IgD-negative memory B cell (primary cell): ENCODE measurements around the gene SCMH1. TPM values are rescaled to one million over a fixed set of nuclear protein-coding genes. Genes with fewer than 3 reads are reported as not detected.

Source experiments
- H3K27ac Mint-ChIP-seq, 3 donors: one replicate each; pipeline ENCODE4 v1.8.0; 2020 to 2022; ENCODE audit warnings: mild to moderate bottlenecking in 3 of 3, mixed read lengths in 3 of 3, moderate library complexity in 1 of 3
- H3K27me3 Mint-ChIP-seq: one replicate; pipeline ENCODE4 v1.8.0; 2021; ENCODE audit warnings: mixed read lengths
- H3K36me3 Mint-ChIP-seq: one replicate; pipeline ENCODE4 v1.8.0; 2020; ENCODE audit warnings: mild to moderate bottlenecking, mixed read lengths
- H3K4me1 Mint-ChIP-seq, 3 donors: one replicate each; pipeline ENCODE4 v1.8.0; 2020 to 2022; ENCODE audit warnings: mixed read lengths in 3 of 3, mild to moderate bottlenecking in 1 of 3
- H3K4me3 Mint-ChIP-seq, 4 donors: one replicate each; pipeline ENCODE4 v1.8.0; 2020 to 2022; ENCODE audit warnings: mild to moderate bottlenecking in 4 of 4, mixed read lengths in 4 of 4, moderate library complexity in 3 of 4
- H3K9me3 Mint-ChIP-seq, 3 donors: one replicate each; pipeline ENCODE4 v1.8.0; 2020 to 2021; ENCODE audit warnings: mixed read lengths in 3 of 3, mild to moderate bottlenecking in 1 of 3
- polyA plus RNA-seq: library from polyadenylated mRNA; unstranded; fragments of 300-500 nt; fragmentation: Illumina TruSeq; gene quantifications from one replicate; pipeline ENCODE4 v1.2.3, GENCODE V29; 2021

The SCMH1 gene
- polyA plus RNA-seq: 12.3 TPM

DNA sequence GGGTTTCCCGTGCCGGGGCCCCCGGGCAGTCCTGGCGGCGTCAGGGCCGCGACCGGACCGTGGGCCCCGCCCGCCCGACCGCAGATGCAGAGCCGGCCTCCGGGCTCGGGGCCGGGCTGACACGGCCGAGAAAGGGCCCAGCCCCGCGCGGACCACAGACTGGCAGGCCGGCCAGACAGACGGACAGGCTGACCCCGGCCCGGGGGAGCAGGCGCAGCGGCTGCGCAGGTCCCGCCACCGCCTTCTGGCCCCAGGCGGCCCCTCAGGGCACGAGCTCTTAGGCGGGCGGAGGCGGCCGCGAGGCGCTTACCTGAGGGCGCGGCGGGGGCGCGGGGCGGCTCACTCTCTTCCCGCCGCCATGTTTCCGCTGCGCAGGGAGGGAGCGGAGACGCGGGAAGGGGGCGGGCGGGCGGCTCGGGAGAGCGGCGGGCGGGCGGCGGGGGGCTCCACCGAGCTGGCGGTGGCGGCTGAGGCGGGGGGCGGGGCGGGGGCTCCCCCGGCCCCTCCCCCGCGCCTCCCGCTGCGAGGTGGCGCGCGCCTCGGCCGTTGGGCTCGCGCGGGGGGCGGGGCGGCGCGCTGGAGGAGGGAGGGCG, at the start of gene SCMH1:
Gene SCMH1, minus strand, starts transcription at position 558 of the 593 bp plus-strand sequence. CDS start 56,173 bp downstream, outside the sequence.
- H3K27ac Mint-ChIP-seq: peak within 1 kb of the TSS; percentile 41 to 95 (median 69)
- H3K27me3 Mint-ChIP-seq: no peaks in the 10 kb centered on the region
- H3K4me1 Mint-ChIP-seq: peaks cover 4 to 19% (median 12%) of the 10 kb centered on the region in 3 donors
- peaks cover 2% of the 10 kb centered on the region for H3K36me3 Mint-ChIP-seq
- no peaks in the 10 kb centered on the region for H3K9me3 Mint-ChIP-seq
- H3K4me3 Mint-ChIP-seq: peak within 1 kb of the TSS; percentile 88 to 97 (median 92)

GRCh38 chr1:41291195-41291594, 49.1 kb upstream of the SCMH1 start:
- H3K4me1 Mint-ChIP-seq: no peaks in the 10 kb centered on the region
- no peak overlapping the region for H3K4me3 Mint-ChIP-seq
- no peaks in the 10 kb centered on the region for H3K9me3 Mint-ChIP-seq
- H3K27ac Mint-ChIP-seq: no peak overlapping the region
- peaks cover 29% of the 10 kb centered on the region for H3K27me3 Mint-ChIP-seq
- peaks cover 1% of the 10 kb centered on the region for H3K36me3 Mint-ChIP-seq

GRCh38 chr1:41289196-41289595, 47.1 kb upstream of the SCMH1 start:
- Mint-ChIP-seq H3K4me1 (no peaks in the 10 kb centered on the region), H3K27me3 (peaks cover 31% of the 10 kb centered on the region), H3K27ac (no peak overlapping the region), H3K4me3 (no peak overlapping the region), H3K9me3 (no peaks in the 10 kb centered on the region), H3K36me3 (peaks cover 1% of the 10 kb centered on the region)

- Mint-ChIP-seq H3K4me3 (no peak overlapping the region), H3K27ac (no peak overlapping the region), H3K36me3 (peaks cover 1% of the 10 kb centered on the region), H3K27me3 (peaks cover 42% of the 10 kb centered on the region), H3K4me1 (no peaks in the 10 kb centered on the region), H3K9me3 (no peaks in the 10 kb centered on the region)
Measured at GRCh38 chr1:41286992-41287391, 44.9 kb upstream of the SCMH1 start.

GRCh38 chr1:41286486-41286885, 44.4 kb upstream of the SCMH1 start:
- Mint-ChIP-seq H3K27ac (no peak overlapping the region), H3K9me3 (no peaks in the 10 kb centered on the region), H3K36me3 (peaks cover 1% of the 10 kb centered on the region)

GRCh38 chr1:41285818-41286217, 43.7 kb upstream of the SCMH1 start:
- Mint-ChIP-seq H3K9me3 (no peaks in the 10 kb centered on the region), H3K27me3 (peaks cover 37% of the 10 kb centered on the region), H3K36me3 (no peaks in the 10 kb centered on the region), H3K4me3 (no peak overlapping the region), H3K4me1 (no peaks in the 10 kb centered on the region), H3K27ac (no peak overlapping the region)

More at GRCh38 chr1:41286486-41286885, 44.4 kb upstream of the SCMH1 start:
- Mint-ChIP-seq H3K27me3 (peaks cover 41% of the 10 kb centered on the region), H3K4me1 (no peaks in the 10 kb centered on the region), H3K4me3 (no peak overlapping the region)

GRCh38 chr1:41284121-41284520, 42.0 kb upstream of the SCMH1 start:
- peaks cover 30% of the 10 kb centered on the region for H3K27me3 Mint-ChIP-seq

GRCh38 chr1:41282679-41283317, 40.7 kb upstream of the SCMH1 start:
- H3K27me3 Mint-ChIP-seq: peaks cover 33% of the 10 kb centered on the region
- H3K4me3 Mint-ChIP-seq: no peak overlapping the region
- no peaks in the 10 kb centered on the region for H3K9me3 Mint-ChIP-seq
- H3K36me3 Mint-ChIP-seq: no peaks in the 10 kb centered on the region
- no peak overlapping the region for H3K27ac Mint-ChIP-seq
- H3K4me1 Mint-ChIP-seq: no peaks in the 10 kb centered on the region

More at GRCh38 chr1:41284121-41284520, 42.0 kb upstream of the SCMH1 start:
- H3K9me3 Mint-ChIP-seq: no peaks in the 10 kb centered on the region
- H3K36me3 Mint-ChIP-seq: no peaks in the 10 kb centered on the region
- no peak overlapping the region for H3K27ac Mint-ChIP-seq
- no peak overlapping the region for H3K4me3 Mint-ChIP-seq
- no peaks in the 10 kb centered on the region for H3K4me1 Mint-ChIP-seq

- Mint-ChIP-seq H3K4me3 (no peak overlapping the region), H3K4me1 (no peaks in the 10 kb centered on the region), H3K27ac (no peak overlapping the region), H3K36me3 (no peaks in the 10 kb centered on the region), H3K9me3 (no peaks in the 10 kb centered on the region), H3K27me3 (peaks cover 30% of the 10 kb centered on the region)
Measured at GRCh38 chr1:41281334-41281733, 39.2 kb upstream of the SCMH1 start.

DNA sequence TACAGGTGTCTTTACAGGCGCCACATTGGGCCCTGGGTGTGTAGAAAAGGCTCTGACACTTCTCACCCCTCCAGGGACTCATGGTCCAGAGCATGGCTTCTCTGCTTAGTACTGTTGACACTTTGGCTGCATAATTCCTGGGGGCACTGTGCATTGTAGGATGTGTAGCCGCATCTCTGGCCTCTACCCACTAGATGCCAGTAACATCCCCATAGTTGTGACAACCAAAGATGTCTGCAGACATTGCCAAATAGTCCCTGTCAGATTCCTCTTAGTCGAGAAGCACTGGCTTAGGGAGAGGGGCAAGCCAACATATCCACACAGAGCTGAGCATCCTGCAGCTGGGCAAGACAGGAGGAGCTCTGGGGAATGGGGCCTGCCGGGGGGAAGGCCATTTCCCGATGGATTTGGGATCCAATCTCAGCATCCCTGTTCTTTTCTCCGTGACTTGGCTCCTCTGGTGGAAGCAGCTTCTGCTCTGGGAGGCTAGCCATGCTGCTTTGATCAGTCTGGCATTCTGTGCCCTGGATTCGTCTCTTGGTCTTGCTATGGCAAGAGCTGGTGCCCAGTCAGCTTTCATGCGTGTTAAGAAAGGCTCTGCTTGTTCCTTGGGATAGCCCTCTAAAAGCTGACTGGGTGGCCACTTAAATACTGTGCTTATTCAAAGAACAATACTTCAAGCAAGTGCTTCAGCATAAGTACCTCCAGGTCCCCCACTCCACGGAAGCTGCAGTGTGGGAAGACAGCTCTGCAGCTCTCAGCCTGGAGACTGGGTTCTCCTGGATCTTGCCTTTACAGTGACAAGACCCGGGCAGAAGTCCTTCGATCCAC, 38.3 kb upstream of the SCMH1 start:
- no peaks in the 10 kb centered on the region for H3K9me3 Mint-ChIP-seq
- peaks cover 28% of the 10 kb centered on the region for H3K27me3 Mint-ChIP-seq
- H3K36me3 Mint-ChIP-seq: no peaks in the 10 kb centered on the region
- no peak overlapping the region for H3K27ac Mint-ChIP-seq
- H3K4me3 Mint-ChIP-seq: no peak overlapping the region
- H3K4me1 Mint-ChIP-seq: no peaks in the 10 kb centered on the region

DNA sequence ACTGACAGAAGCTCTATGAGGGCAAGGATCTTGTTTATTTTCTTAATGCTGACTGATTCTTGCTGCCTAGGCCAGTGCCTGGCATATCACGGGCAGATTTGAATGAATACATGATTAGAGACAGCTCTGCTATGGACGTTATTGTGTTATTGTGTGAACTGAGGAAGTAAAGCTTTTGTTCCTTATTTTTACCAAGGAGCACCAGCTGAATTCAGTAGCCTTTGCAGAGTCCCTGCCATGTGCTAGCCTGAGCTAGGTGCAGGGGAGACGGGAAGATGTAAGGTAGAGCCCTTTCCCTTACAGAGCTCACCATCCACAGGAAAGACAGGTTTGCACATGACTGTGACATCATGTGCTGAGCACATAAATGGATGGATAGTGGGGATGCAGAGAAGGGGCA, 36.0 kb upstream of the SCMH1 start:
- no peak overlapping the region for H3K4me3 Mint-ChIP-seq
- H3K36me3 Mint-ChIP-seq: no peaks in the 10 kb centered on the region
- H3K4me1 Mint-ChIP-seq: no peaks in the 10 kb centered on the region
- no peak overlapping the region for H3K27ac Mint-ChIP-seq
- no peaks in the 10 kb centered on the region for H3K9me3 Mint-ChIP-seq
- H3K27me3 Mint-ChIP-seq: peaks cover 27% of the 10 kb centered on the region

GRCh38 chr1:41277371-41277975, 35.4 kb upstream of the SCMH1 start:
- no peaks in the 10 kb centered on the region for H3K9me3 Mint-ChIP-seq
- H3K4me1 Mint-ChIP-seq: no peaks in the 10 kb centered on the region
- peaks cover 21% of the 10 kb centered on the region for H3K27me3 Mint-ChIP-seq
- H3K36me3 Mint-ChIP-seq: no peaks in the 10 kb centered on the region
- no peak overlapping the region for H3K27ac Mint-ChIP-seq
- no peak overlapping the region for H3K4me3 Mint-ChIP-seq

GRCh38 chr1:41275831-41276230, 33.7 kb upstream of the SCMH1 start:
- peaks cover 2% of the 10 kb centered on the region for H3K36me3 Mint-ChIP-seq
- no peak overlapping the region for H3K4me3 Mint-ChIP-seq
- peaks cover 19% of the 10 kb centered on the region for H3K27me3 Mint-ChIP-seq
- peak overlapping the region in 1 of 3 donors; percentile 51 for H3K27ac Mint-ChIP-seq
- no peaks in the 10 kb centered on the region for H3K9me3 Mint-ChIP-seq
- no peaks in the 10 kb centered on the region for H3K4me1 Mint-ChIP-seq

GRCh38 chr1:41274752-41275545, 32.8 kb upstream of the SCMH1 start:
- peaks cover 2% of the 10 kb centered on the region for H3K36me3 Mint-ChIP-seq
- no peak overlapping the region for H3K27ac Mint-ChIP-seq
- no peaks in the 10 kb centered on the region for H3K4me1 Mint-ChIP-seq
- H3K4me3 Mint-ChIP-seq: no peak overlapping the region
- H3K27me3 Mint-ChIP-seq: peaks cover 17% of the 10 kb centered on the region
- no peaks in the 10 kb centered on the region for H3K9me3 Mint-ChIP-seq
